ENCODE results near the gene OGG1. TPM values are rescaled to one million over a fixed set of nuclear protein-coding genes. Genes with fewer than 3 reads are reported as not detected.

Gene OGG1
- total and polyA plus RNA-seq, 9 of the 15 experiments (the other 6 are each of a cell fraction or from before 2014, with no cell fraction given), result 6.6 to 33.0 (median 24.4) TPM

- peaks cover 3% of the 10 kb centered on the region for H3K9me1 ChIP-seq (ENCODE audit: control insufficient read depth, insufficient read depth, low read length)
- H3K27me3 ChIP-seq (ENCODE audit: control insufficient read depth in 2 of 2, insufficient read depth in 2 of 2, low read length in 2 of 2), result no peaks in the 10 kb centered on the region
- H4K20me1 ChIP-seq (replicated peaks; ENCODE audit: control insufficient read depth, insufficient read depth, low read length), result peaks cover 3% of the 10 kb centered on the region; the same call in 1 of the 2 replicates
- BruUV-seq (replicated peaks), result no TSS peak
- peaks cover 89% of the 10 kb centered on the region for H3K36me3 ChIP-seq (ENCODE audit: control insufficient read depth, insufficient read depth, low read length)
- no peaks in the 10 kb centered on the region for H3K9me3 ChIP-seq (replicated peaks; ENCODE audit: control insufficient read depth, insufficient read depth, low read depth, low read length)
- POLR2A ChIA-PET, result interaction anchor here (2.4 kb wide), 1 partner anchor 11 kb away, joined by 10 read pairs; no protein-coding TSS in a partner anchor
- CTCF ChIA-PET (ENCODE audit: low intra/inter-chr PET ratio), result interaction anchor here (0.7 kb wide), 1 partner anchor 345 kb away, joined by 4 read pairs; no protein-coding TSS in a partner anchor
- 95% methylated on average over 11 of the region's 12 CpGs for WGBS (ENCODE audit: insufficient coverage, low coverage, missing lambda C conversion rate)
- no peak overlapping the region for H3K27ac ChIP-seq (ENCODE audit: extremely low read depth, low read depth, low read length)
- H3K4me3 ChIP-seq, result no peak overlapping the region
- TF ChIP-seq HMGN3 (IDR thresholded peaks at IDR 0.05; ENCODE audit: borderline replicate concordance, extremely low read depth, insufficient read length, low read depth, low read length) (no peak), EP400 (IDR thresholded peaks at IDR 0.05) (no peak), ELF1 (tag; IDR thresholded peaks at IDR 0.05) (no peak), POLR2AphosphoS5 (IDR thresholded peaks at IDR 0.05; ENCODE audit: control insufficient read depth, insufficient read depth, low read depth, low read length) (peak; percentile 54; the same call in 1 of the 2 replicates), PML (IDR thresholded peaks at IDR 0.05; ENCODE audit: low read length) (peak; percentile 18; the same call in 1 of the 2 replicates)
- FAIRE-seq (no peak), ATAC-seq (no peak), DNase-seq (ENCODE audit: extremely low read depth in 1 of 4, low spot score in 3 of 4) (peak in 1 of 4 experiments; percentile 10)
- no peak overlapping the region for H2AFZ ChIP-seq (ENCODE audit: low read depth, low read length)
- H3K4me2 ChIP-seq (ENCODE audit: insufficient read depth, low read length), result no peak overlapping the region
- no peaks in the 10 kb centered on the region; a peak in 3 of 5 replicates for H3K4me1 ChIP-seq (replicated peaks in 1 of 2; ENCODE audit: control insufficient read depth in 2 of 2, insufficient read depth in 2 of 2, low read length in 2 of 2)
- peaks cover 48% of the 10 kb centered on the region for H3K79me2 ChIP-seq (ENCODE audit: control insufficient read depth, insufficient read depth, low read length)
- peak overlapping the region in 1 of 2 experiments; percentile 23; a peak in 1 of 4 replicates for H3K9ac ChIP-seq (ENCODE audit: insufficient read depth in 1 of 2, low read depth in 2 of 2, low read length in 2 of 2)
- in situ Hi-C loops (cut with MboI), result no loop called here
- intact Hi-C loops (cut with micrococcal nuclease), result loop anchor here (10.0 kb wide), 1 partner anchor 293 kb away; no protein-coding TSS in a partner anchor
Observed at GRCh38 chr3:9797196-9797945, 47.6 kb downstream of the OGG1 start.
